ENCODE results near the gene CLRN3. TPM values are rescaled to one million over a fixed set of nuclear protein-coding genes. Genes with fewer than 3 reads are reported as not detected.

Gene CLRN3
- total RNA-seq, 2 experiments from 2014 or later, result not detected

DNA sequence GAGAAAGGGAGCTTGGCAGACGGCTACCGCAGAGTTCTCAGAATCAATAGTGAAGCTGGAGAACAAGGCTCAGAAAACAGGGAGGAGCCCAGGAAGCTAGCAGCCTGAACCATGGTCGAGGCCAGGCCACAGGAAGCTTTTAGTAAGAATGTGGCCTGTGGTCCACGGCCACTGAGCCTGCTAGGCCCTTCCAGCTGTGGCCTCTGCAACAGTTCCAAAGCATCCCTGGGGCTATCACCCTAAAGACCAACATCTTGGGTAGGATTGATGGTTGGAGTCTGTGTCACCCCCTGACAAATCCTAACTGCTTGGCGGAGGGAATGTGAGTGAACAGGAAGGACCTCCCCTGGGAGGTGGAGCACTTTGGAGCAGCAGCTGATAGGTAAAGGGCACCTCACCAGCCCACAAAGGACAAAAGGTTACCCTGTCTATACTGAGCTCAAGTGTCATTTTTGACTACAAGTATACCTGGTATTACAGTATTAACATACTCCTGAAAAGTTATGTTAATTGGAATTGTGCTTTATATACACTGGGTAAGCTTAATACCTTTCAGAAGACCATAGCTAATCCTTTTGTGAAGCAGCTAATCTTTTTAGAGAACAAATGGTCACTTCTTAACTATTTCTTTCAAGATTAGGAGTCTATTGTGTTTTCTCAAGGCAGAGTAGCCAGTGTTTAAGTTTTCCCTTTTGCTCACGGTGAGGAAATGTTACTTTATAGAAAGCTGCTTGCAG, 32.9 kb upstream of the CLRN3 start:
- ChIA-PET POLR2A (no interaction called here), CTCF (interaction anchor here (0.7 to 3.5 kb wide), 3 partner anchors 12 to 86 kb away, joined by 3 to 16 read pairs (median 7); partner anchors contain the start of gene PTPRE)
- no peaks in the 10 kb centered on the region for H3K9me3 Mint-ChIP-seq

DNA sequence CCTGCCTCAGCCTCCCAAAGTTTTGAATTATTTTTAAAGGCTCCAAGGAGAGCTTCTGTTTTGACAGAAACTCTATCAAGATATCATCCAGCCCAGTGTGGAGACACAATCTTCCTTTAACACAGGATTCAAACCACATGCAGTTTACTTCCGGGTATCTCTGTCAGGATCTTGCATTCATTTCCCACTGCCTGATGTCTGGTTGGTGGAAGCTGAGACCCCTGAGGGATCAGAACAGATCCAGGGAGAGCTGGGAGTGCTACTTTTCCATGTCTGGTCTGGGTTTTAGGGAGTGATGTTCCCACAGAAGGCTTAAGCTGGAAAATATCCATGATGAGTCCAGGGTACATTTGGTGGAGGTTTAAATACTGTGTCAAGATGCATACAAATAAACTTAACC, 30.9 kb upstream of the CLRN3 start:
- CTCF ChIA-PET, result interaction anchor here (0.8 to 3.5 kb wide), 2 partner anchors 17 to 88 kb away, joined by 3 to 16 read pairs; no protein-coding TSS in a partner anchor
- no peaks in the 10 kb centered on the region for H3K27me3 Mint-ChIP-seq

More for the DNA sequence above, 32.9 kb upstream of the CLRN3 start:
- Mint-ChIP-seq H3K4me1 (peaks cover 3% of the 10 kb centered on the region), H3K27me3 (no peaks in the 10 kb centered on the region), H3K4me3 (no peak overlapping the region), H3K36me3 (ENCODE audit: low read depth) (no peaks in the 10 kb centered on the region), H3K27ac (no peak overlapping the region)
- no peak for DNase-seq

DNA sequence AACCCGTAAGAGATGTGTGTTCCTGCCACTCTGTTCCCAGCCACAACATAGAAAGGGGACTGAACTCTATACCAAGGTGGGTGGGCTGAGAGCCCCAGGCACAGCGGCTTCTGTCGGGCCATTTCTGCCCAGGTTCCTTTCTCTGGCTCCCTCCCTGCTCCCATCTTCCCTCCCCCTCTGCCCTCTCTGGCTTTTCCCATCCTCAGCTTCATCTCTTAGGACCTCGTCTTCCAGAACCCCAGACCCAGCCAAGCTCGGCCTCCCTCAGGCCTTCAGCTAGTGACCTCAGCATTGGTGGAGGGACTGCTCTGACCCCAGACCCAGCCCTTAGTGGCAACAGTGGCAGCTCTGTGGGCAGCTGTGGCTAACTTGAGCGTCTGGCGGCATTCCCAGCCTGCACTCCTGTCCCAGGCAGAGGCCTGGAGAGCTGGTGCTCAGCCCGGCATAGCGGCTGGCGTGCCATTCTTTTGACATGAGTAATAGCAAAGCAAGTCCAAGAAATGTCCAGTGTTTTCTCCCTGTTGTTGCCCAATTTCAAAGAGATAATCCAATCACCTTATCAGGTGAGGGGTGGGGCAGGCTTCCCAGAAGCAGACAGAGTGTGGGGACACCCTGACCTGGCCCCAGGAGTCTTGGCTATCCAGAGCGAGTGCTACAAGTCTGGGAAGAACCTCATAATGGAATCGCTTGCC, 30.1 kb upstream of the CLRN3 start:
- ChIA-PET CTCF (interaction anchor here (2.4 kb wide), 1 partner anchor 15 kb away, joined by 9 read pairs; the partner anchor contains the start of gene PTPRE), POLR2A (no interaction called here)
- H3K9me3 Mint-ChIP-seq, result no peaks in the 10 kb centered on the region
- no peak overlapping the region for H3K4me3 Mint-ChIP-seq
- H3K27me3 Mint-ChIP-seq, result no peaks in the 10 kb centered on the region
- H3K27ac Mint-ChIP-seq, result no peak overlapping the region
- peaks cover 3% of the 10 kb centered on the region for H3K4me1 Mint-ChIP-seq
- no peaks in the 10 kb centered on the region for H3K36me3 Mint-ChIP-seq (ENCODE audit: low read depth)
- no peak for DNase-seq

More for the DNA sequence above, 30.9 kb upstream of the CLRN3 start:
- no peak for DNase-seq
- Mint-ChIP-seq H3K36me3 (ENCODE audit: low read depth) (no peaks in the 10 kb centered on the region), H3K4me1 (peaks cover 3% of the 10 kb centered on the region), H3K4me3 (no peak overlapping the region), H3K27ac (no peak overlapping the region), H3K9me3 (no peaks in the 10 kb centered on the region)
- POLR2A ChIA-PET, result no interaction called here

DNA sequence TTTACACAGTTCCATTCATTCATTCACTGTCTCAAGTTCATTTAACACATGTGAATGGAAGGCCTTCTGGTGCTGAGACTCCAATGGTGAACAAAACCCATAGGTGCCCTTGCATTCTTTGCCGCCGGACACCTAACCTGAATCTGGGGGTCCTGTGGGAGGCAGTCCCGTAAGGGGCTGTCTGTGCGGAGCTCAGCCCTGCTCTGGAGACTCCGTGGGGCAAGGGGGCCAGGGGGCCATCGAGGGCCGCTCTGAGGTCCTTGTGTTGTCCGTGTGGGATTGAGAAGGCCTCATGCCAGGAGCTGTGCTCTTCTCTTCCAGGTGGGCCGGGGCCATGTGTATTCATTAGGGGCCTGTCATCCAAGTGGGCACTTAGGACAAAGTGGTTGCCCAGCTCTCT, 29.5 kb upstream of the CLRN3 start:
- no peak for DNase-seq
- Mint-ChIP-seq H3K9me3 (no peaks in the 10 kb centered on the region), H3K27me3 (no peaks in the 10 kb centered on the region), H3K27ac (no peak overlapping the region), H3K4me3 (no peak overlapping the region), H3K36me3 (ENCODE audit: low read depth) (no peaks in the 10 kb centered on the region), H3K4me1 (peaks cover 3% of the 10 kb centered on the region)
- CTCF ChIA-PET, result interaction anchor here (1.0 to 2.4 kb wide), 2 partner anchors 14 to 156 kb away, joined by 3 to 9 read pairs; partner anchors contain the start of gene PTPRE
- POLR2A ChIA-PET, result no interaction called here

DNA sequence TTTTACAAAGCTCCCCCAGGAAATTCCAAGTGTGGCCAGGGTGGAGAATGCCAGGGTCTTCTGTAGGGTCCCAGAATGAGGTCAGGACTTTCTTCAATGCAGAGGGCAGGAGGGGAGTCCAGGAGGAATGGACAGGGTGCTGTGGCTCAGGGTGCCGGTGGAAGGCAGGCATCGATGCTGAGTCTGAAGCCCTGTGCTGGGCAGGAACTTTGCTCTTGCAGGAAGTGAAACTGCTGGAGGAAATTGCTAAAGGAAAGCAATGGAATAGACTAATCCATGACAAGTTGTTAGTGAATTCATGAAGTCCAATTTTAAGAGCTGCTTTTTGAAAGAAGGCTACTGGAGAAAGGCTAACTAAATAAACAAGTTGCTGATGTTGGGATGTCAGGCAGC, 29.0 kb upstream of the CLRN3 start:
- no peak overlapping the region for H3K4me3 Mint-ChIP-seq
- no peaks in the 10 kb centered on the region for H3K27me3 Mint-ChIP-seq
- H3K36me3 Mint-ChIP-seq (ENCODE audit: low read depth), result no peaks in the 10 kb centered on the region
- ChIA-PET POLR2A (no interaction called here), CTCF (interaction anchor here (1.0 to 2.4 kb wide), 2 partner anchors 14 to 157 kb away, joined by 3 to 9 read pairs; partner anchors contain the start of gene PTPRE)
- no peak overlapping the region for H3K27ac Mint-ChIP-seq
- no peak for DNase-seq
- H3K4me1 Mint-ChIP-seq, result peaks cover 3% of the 10 kb centered on the region
- H3K9me3 Mint-ChIP-seq, result no peaks in the 10 kb centered on the region

DNA sequence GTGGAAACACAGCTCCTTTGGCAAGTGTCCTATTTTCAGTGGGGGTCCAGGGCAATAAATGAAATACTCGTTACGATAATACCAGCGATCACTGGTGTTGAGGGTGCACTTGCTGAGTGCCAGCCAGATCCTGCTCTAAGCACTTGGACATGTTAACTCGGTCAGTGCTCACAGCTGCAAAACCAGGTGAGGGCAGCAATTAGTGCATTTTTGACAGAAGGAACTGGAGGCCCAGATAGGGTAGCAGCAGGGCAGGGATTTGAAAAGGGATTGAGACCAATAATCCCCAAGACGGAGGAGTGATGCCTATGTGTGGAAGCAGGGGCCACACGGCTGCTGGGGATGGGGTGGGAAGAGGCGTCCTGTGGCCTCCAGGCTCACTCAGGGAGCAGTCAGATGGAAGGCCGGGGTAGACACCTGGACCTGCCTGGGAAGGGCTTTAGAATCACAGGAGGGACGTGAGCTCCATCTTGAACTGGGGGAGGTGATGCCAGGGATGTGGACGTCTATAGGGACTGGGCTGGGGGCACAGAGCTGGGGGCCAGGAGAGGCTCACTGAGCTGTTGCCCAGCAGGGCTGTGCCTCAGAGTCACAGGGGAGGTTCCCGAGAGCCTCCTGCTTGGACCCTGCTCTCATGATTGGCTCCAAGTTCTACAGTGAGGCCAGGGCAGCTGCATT, 28.5 kb upstream of the CLRN3 start:
- H3K4me1 Mint-ChIP-seq, result peaks cover 3% of the 10 kb centered on the region
- no peak for DNase-seq
- no peaks in the 10 kb centered on the region for H3K36me3 Mint-ChIP-seq (ENCODE audit: low read depth)
- H3K27me3 Mint-ChIP-seq, result no peaks in the 10 kb centered on the region
- no peak overlapping the region for H3K27ac Mint-ChIP-seq
- H3K9me3 Mint-ChIP-seq, result peaks cover 3% of the 10 kb centered on the region
- no peak overlapping the region for H3K4me3 Mint-ChIP-seq
- CTCF ChIA-PET, result interaction anchor here (1.0 to 2.4 kb wide), 2 partner anchors 13 to 157 kb away, joined by 3 to 9 read pairs; partner anchors contain the start of gene PTPRE
- POLR2A ChIA-PET, result no interaction called here

DNA sequence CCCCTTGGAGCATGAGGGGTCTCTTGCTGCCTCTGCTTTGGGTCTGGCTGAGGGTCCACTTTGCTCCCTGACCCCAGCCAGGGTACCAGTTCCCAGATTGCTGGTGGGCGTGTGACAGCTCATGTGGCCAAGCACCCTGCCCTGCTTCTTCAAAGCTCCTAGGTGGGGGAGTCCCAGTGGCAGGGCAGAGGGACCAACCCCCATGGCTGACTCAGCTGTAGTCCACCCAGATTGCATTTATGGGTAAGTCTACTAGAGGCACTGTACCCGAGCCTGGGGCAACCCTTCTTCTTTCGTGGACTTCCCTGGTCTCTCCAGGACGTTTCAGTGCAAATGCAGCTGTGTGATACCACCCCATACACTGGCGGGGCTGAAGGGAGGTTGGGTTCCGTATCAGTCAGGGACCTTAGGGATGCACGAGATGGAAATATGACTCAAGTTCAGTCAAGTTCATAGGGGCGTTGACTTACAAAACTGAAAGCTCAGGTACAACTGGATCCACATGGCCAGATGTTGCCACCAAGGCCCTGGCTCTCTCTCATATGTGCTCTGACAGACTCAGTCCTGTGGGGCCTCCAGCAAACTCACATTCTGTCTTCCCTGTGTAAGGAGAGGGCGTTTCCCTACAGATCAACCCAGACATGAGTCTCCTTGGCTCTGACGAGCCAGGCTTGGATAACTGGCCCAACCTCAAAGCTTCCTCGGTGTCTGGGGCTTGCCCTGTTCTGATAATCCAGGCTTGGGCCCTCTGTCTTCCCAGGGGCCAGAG, 27.7 kb upstream of the CLRN3 start:
- H3K36me3 Mint-ChIP-seq (ENCODE audit: low read depth), result no peaks in the 10 kb centered on the region
- no peaks in the 10 kb centered on the region for H3K27me3 Mint-ChIP-seq
- DNase-seq, result no peak
- H3K4me3 Mint-ChIP-seq, result no peak overlapping the region
- peaks cover 3% of the 10 kb centered on the region for H3K4me1 Mint-ChIP-seq
- H3K27ac Mint-ChIP-seq, result no peak overlapping the region
- H3K9me3 Mint-ChIP-seq, result peaks cover 3% of the 10 kb centered on the region
- ChIA-PET CTCF (interaction anchor here (0.7 to 2.4 kb wide), 3 partner anchors 9 to 66 kb away, joined by 4 to 9 read pairs (median 4); partner anchors contain the start of gene PTPRE), POLR2A (no interaction called here)

DNA sequence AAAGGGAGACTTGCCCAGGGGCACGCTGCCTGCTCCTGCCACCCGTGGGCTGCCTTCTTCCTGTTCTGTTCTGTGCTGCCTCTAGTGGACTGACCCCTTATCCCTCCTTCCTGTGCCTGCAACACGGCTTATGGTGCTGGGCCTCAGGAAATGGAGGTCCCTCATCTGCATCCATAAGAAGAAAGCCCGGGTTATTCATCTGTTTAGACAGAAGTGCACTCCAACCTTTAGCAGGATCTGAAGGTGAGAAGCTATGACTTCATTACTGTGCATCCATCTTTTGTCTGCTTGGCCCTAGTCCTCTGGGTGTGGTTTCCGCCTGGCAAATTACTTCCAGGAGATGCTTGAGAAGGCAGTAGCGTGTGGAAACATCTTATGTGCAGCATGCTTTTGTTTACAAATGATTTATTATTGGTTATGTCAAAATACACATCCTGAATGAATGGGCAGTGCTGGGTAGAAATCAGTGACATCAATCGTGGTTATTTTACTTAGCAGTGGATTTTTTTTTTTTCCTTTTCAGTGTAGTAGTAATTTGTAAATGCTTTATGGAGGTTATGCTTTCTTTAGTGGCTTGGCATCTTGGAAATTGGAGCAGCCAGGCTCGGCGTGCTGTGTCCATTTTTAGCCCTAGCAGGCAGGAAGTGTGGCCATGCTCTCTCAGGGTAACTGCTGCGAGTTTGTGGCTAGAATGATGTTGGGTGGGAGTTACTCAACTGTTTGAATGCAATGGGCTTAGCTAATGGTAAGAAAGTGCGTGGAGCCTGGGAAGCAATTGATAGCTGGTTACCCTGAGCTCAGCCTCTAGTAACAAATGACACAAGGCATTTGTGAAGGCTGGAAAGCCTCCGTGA, 26.9 kb upstream of the CLRN3 start:
- Mint-ChIP-seq H3K9me3 (peaks cover 3% of the 10 kb centered on the region), H3K4me3 (no peak overlapping the region), H3K36me3 (ENCODE audit: low read depth) (no peaks in the 10 kb centered on the region), H3K4me1 (no peaks in the 10 kb centered on the region), H3K27ac (no peak overlapping the region), H3K27me3 (no peaks in the 10 kb centered on the region)
- DNase-seq, result no peak
- ChIA-PET POLR2A (no interaction called here), CTCF (interaction anchor here (0.6 to 1.1 kb wide), 3 partner anchors 10 to 100 kb away, joined by 4 read pairs; no protein-coding TSS in a partner anchor)

DNA sequence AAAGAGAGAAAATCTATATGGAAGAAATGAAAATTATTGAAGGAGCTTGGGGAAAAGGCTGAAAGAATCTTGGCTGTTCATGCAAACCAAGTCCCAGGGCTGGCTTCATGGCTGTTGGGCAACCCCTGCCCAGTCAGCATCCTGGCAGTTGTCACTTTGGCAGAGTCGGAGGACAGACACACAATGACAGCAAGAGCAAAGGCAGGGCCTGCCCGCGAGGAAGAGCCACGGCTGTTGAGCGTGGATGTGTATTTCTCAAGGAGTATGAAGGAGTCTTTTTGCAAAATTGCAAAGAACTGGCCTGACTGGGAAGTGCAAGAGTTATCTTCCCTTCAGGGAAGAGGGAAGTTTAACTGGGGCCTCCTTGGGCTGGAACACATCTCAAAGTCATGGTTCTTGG, 25.8 kb upstream of the CLRN3 start:
- DNase-seq, result no peak
- peaks cover 3% of the 10 kb centered on the region for H3K9me3 Mint-ChIP-seq
- no peak overlapping the region for H3K4me3 Mint-ChIP-seq
- H3K27me3 Mint-ChIP-seq, result no peaks in the 10 kb centered on the region
- CTCF ChIA-PET, result interaction anchor here (0.6 to 1.1 kb wide), 4 partner anchors 9 to 92 kb away, joined by 3 to 4 read pairs (median 3); no protein-coding TSS in a partner anchor
- H3K27ac Mint-ChIP-seq, result no peak overlapping the region
- H3K36me3 Mint-ChIP-seq (ENCODE audit: low read depth), result no peaks in the 10 kb centered on the region
- POLR2A ChIA-PET, result no interaction called here
- H3K4me1 Mint-ChIP-seq, result no peaks in the 10 kb centered on the region

DNA sequence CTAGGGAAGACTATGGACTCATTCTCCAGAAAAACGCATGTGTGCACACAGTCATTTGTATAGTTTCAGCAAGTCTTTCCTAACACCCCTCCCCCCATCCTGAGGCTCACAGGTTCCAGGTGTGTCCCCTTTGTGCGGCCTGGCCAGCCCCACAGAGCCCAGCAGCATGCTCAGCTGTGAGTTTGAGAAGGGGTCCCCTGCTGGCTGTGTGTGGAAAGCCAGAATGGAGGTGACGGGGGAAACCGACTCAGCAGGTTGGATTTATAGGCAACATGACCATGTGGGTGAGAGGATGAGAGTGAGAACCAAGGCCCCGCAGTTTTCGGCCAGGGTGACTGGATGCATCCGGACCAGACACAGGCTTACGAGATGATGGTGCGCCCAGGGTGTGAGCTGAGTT, 24.1 kb upstream of the CLRN3 start:
- H3K9me3 Mint-ChIP-seq, result peaks cover 3% of the 10 kb centered on the region
- no peaks in the 10 kb centered on the region for H3K36me3 Mint-ChIP-seq (ENCODE audit: low read depth)
- POLR2A ChIA-PET, result no interaction called here
- DNase-seq, result no peak
- H3K27ac Mint-ChIP-seq, result no peak overlapping the region
- CTCF ChIA-PET, result no interaction called here
- no peak overlapping the region for H3K4me3 Mint-ChIP-seq
- H3K27me3 Mint-ChIP-seq, result no peaks in the 10 kb centered on the region
- no peaks in the 10 kb centered on the region for H3K4me1 Mint-ChIP-seq

DNA sequence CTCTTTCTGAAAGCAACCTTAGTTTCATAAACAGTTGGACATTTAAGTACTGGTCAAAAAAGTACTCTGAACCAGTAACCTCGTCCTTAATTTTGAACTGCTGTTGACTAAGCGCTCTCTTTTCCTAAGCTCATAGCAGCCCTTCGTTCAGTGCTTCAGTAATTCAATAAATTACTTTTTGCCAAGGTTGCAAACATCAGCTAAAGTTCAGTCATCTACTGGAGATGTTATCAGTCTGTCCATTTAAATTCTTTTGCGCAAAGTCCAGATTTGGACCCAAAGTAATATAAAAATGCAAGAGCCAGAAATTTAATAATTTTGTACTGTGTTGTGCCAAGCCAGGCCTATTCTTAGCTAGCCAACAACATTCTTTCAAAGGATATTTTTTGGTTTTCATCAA, 22.6 kb upstream of the CLRN3 start:
- Mint-ChIP-seq H3K9me3 (peaks cover 3% of the 10 kb centered on the region), H3K27me3 (no peaks in the 10 kb centered on the region), H3K4me3 (no peak overlapping the region), H3K36me3 (ENCODE audit: low read depth) (no peaks in the 10 kb centered on the region), H3K27ac (no peak overlapping the region), H3K4me1 (no peaks in the 10 kb centered on the region)
- ChIA-PET POLR2A (no interaction called here), CTCF (interaction anchor here (2.1 kb wide), 1 partner anchor 96 kb away, joined by 5 read pairs; no protein-coding TSS in a partner anchor)
- no peak for DNase-seq

Measured in activated CD4-positive, alpha-beta T cell treated with anti-CD3 and anti-CD28 coated beads, Interleukin-2, amount 10 ng/mL, durations not matched to agents 7 days and 5 days (primary cell).